H9 (cell line): Measurements from ENCODE around the gene TMEM175. TPM values are rescaled to one million over a fixed set of nuclear protein-coding genes. Genes with fewer than 3 reads are reported as not detected.

Experiments used
- DNase-seq: peaks from one replicate; pipeline ENCODE4 v3.0.0-alpha.2; 2017
- H2AFZ ChIP-seq: one replicate; pipeline ENCODE4 v1.6.1; 2013; ENCODE audit warnings: mild to moderate bottlenecking, low read length, control low read depth, moderate library complexity
- H2AK5ac ChIP-seq: 2 replicates; pipeline ENCODE4 v1.6.1; 2013; ENCODE audit warnings: low read length, control low read depth, mixed read lengths; ENCODE audit not compliant: insufficient read length
- H2BK120ac ChIP-seq: one replicate; pipeline ENCODE4 v1.6.1; 2013; ENCODE audit warnings: low read depth, mild to moderate bottlenecking, low read length, control low read depth, inconsistent platforms; ENCODE audit not compliant: poor library complexity, severe bottlenecking
- H2BK12ac ChIP-seq: 2 replicates; pipeline ENCODE4 v1.6.1; 2013; ENCODE audit warnings: low read length, control low read depth, mixed read lengths, low read depth; ENCODE audit not compliant: insufficient read length
- H2BK15ac ChIP-seq: 2 replicates; pipeline ENCODE4 v1.6.1; 2013; ENCODE audit warnings: low read depth, low read length, control low read depth
- H2BK20ac ChIP-seq: one replicate; pipeline ENCODE4 v1.6.1; 2013; ENCODE audit warnings: low read depth, mild to moderate bottlenecking, low read length, control low read depth, inconsistent platforms; ENCODE audit not compliant: poor library complexity, severe bottlenecking
- H2BK5ac ChIP-seq: 2 replicates; pipeline ENCODE4 v1.6.1; 2013; ENCODE audit warnings: low read length, control low read depth, mixed read lengths; ENCODE audit not compliant: insufficient read length
- H3K14ac ChIP-seq: 2 replicates; pipeline ENCODE4 v1.6.1; 2013; ENCODE audit warnings: low read length, control low read depth; ENCODE audit not compliant: insufficient read depth
- H3K18ac ChIP-seq: 2 replicates; pipeline ENCODE4 v1.6.1; 2013; ENCODE audit warnings: low read depth, mild to moderate bottlenecking, mixed read lengths, low read length, control low read depth; ENCODE audit not compliant: insufficient read length
- H3K23ac ChIP-seq: 2 replicates; pipeline ENCODE4 v1.6.1; 2013; ENCODE audit warnings: low read length, control low read depth, mixed read lengths, low read depth; ENCODE audit not compliant: insufficient read length
- H3K23me2 ChIP-seq: 2 replicates; pipeline ENCODE4 v1.6.1; 2013; ENCODE audit warnings: low read depth, mild to moderate bottlenecking, mixed read lengths, low read length, control low read depth; ENCODE audit not compliant: insufficient read length, poor library complexity, severe bottlenecking
- H3K27ac ChIP-seq: 2 replicates; pipeline ENCODE4 v1.5.1; 2013; ENCODE audit warnings: low read length, control low read depth, mixed read lengths, low read depth; ENCODE audit not compliant: insufficient read length
- H3K27me3 ChIP-seq: 2 replicates; pipeline ENCODE4 v1.6.1; 2013; ENCODE audit warnings: low read length, control low read depth, inconsistent platforms; ENCODE audit not compliant: insufficient read depth
- H3K4ac ChIP-seq: 2 replicates; pipeline ENCODE4 v1.6.1; 2013; ENCODE audit warnings: low read depth, mild to moderate bottlenecking, control low read depth, inconsistent platforms, low read length, moderate library complexity
- H3K4me1 ChIP-seq: 2 replicates; pipeline ENCODE4 v1.6.1; 2013; ENCODE audit warnings: low read length, control low read depth, inconsistent platforms; ENCODE audit not compliant: insufficient read depth
- H3K4me2 ChIP-seq: 2 replicates; pipeline ENCODE4 v1.6.1; 2013; ENCODE audit warnings: low read length, control low read depth, mixed read lengths; ENCODE audit not compliant: insufficient read length, insufficient read depth
- H3K56ac ChIP-seq: 2 replicates; pipeline ENCODE4 v1.6.1; 2013; ENCODE audit warnings: low read depth, mild to moderate bottlenecking, mixed read lengths, low read length, control low read depth; ENCODE audit not compliant: insufficient read length
- H3K79me1 ChIP-seq: 2 replicates; pipeline ENCODE4 v1.6.1; 2013; ENCODE audit warnings: low read depth, mild to moderate bottlenecking, moderate library complexity, low read length, control low read depth, inconsistent platforms; ENCODE audit not compliant: insufficient read depth, poor library complexity, severe bottlenecking
- H3K79me2 ChIP-seq: 2 replicates; pipeline ENCODE4 v1.6.1; 2013; ENCODE audit warnings: low read length, control low read depth, inconsistent platforms; ENCODE audit not compliant: insufficient read depth
- H3K9ac ChIP-seq: 2 replicates; pipeline ENCODE4 v1.6.1; 2013; ENCODE audit warnings: low read length, control low read depth, mixed read lengths; ENCODE audit not compliant: insufficient read length; ENCODE audit errors: extremely low read depth
- H3K9me3 ChIP-seq: one replicate; pipeline ENCODE4 v1.6.1; 2013; ENCODE audit warnings: low read depth, low read length, inconsistent platforms; ENCODE audit not compliant: control insufficient read depth
- H3T11ph ChIP-seq: one replicate; pipeline ENCODE4 v1.6.1; 2013; ENCODE audit warnings: mild to moderate bottlenecking, low read length, control low read depth, inconsistent platforms
- H4K20me1 ChIP-seq: one replicate; pipeline ENCODE4 v1.6.1; 2013; ENCODE audit not compliant: control insufficient read depth, insufficient read length, insufficient read depth
- H4K5ac ChIP-seq: 2 replicates; pipeline ENCODE4 v1.6.1; 2013; ENCODE audit warnings: low read depth, mild to moderate bottlenecking, mixed read lengths, low read length, control low read depth; ENCODE audit not compliant: insufficient read length
- H4K8ac ChIP-seq: replicated peaks from 2 replicates; pipeline ENCODE4 v1.6.1; 2013; ENCODE audit warnings: low read length, control low read depth, mixed read lengths, low read depth; ENCODE audit not compliant: insufficient read length
- H4K91ac ChIP-seq: 2 replicates; pipeline ENCODE4 v1.6.1; 2013; ENCODE audit warnings: low read depth, mild to moderate bottlenecking, moderate library complexity, mixed read lengths, low read length, control low read depth; ENCODE audit not compliant: insufficient read length
- H3K27ac Mint-ChIP-seq, 3 experiments: 2 replicates in 2 of 3; 3 replicates in 1 of 3; pipeline ENCODE4 v1.8.0; 2020 to 2021; ENCODE audit warnings: mixed read lengths in 3 of 3, mild to moderate bottlenecking in 1 of 3, moderate library complexity in 1 of 3
- H3K27me3 Mint-ChIP-seq: 2 replicates; pipeline ENCODE4 v1.8.0; 2021; ENCODE audit warnings: low read depth, mild to moderate bottlenecking, moderate library complexity, mixed read lengths
- H3K36me3 Mint-ChIP-seq, 3 experiments: 2 replicates in 2 of 3; 3 replicates in 1 of 3; pipeline ENCODE4 v1.8.0; 2020 to 2021; ENCODE audit warnings: low read depth in 3 of 3, mixed read lengths in 3 of 3; ENCODE audit not compliant: insufficient read depth in 1 of 3
- H3K4me1 Mint-ChIP-seq, 2 experiments: 2 replicates each; pipeline ENCODE4 v1.8.0; 2020; ENCODE audit warnings: mixed read lengths in 2 of 2
- H3K4me3 Mint-ChIP-seq, 2 experiments: 2 replicates in 1 of 2; 3 replicates in 1 of 2; pipeline ENCODE4 v1.8.0; 2020 to 2021; ENCODE audit warnings: mild to moderate bottlenecking in 2 of 2, mixed read lengths in 2 of 2, moderate library complexity in 1 of 2
- H3K9me3 Mint-ChIP-seq, 2 experiments: 2 replicates in 1 of 2; 3 replicates in 1 of 2; pipeline ENCODE4 v1.8.0; 2020; ENCODE audit warnings: mild to moderate bottlenecking in 2 of 2, mixed read lengths in 2 of 2, moderate library complexity in 1 of 2
- WGBS: extraction: QIAGEN DNeasy Blood & Tissue Kit; methylation state at CpG from one replicate; pipeline ENCODE4 v1.1.7; 2013; ENCODE audit warnings: missing lambda C conversion rate, low lambda C conversion rate, mixed read lengths; ENCODE audit not compliant: insufficient read length; ENCODE audit errors: extremely low coverage; 5-methylcytosine and 5-hydroxymethylcytosine counted together
- total RNA-seq: library from RNA; stranded (reverse); gene quantifications from 2 replicates; pipeline ENCODE4 v1.2.1, GENCODE V29; 2021
- TF ChIP-seq, protein P1 (sequence below): fragments of 200-600 bp; sonication (generic); conservative IDR thresholded peaks from 3 replicates; pipeline ENCODE4 v1.8.0; 2021; ENCODE audit warnings: antibody characterized with exemption, mild to moderate bottlenecking

The TMEM175 gene
- total RNA-seq, 1 experiment from 2014 or later: 6.4 TPM

DNA sequence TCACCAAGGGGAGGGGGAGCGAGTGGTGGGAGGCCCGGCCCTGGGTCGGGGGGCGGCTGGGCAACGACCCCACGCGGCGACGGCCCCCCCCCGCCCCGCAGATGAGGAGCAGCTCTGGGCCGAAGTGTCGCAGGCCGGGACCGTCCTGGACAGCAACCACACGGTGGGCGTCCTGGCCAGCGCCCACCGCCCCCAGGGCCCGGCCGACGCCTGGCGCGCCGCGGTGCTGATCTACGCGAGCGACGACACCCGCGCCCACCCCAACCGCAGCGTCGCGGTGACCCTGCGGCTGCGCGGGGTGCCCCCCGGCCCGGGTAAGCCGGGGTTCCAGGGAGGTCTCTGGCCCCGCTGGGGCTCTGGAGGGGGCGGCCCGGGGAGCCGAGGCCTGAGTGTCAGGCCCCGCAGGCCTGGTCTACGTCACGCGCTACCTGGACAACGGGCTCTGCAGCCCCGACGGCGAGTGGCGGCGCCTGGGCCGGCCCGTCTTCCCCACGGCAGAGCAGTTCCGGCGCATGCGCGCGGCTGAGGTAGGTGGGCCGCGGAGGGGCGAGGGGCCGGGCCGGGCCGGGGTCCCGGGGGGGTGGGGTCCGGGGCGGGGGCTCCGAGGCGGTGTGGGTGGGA is 70.5 kb downstream of the TMEM175 start:
- Histone ChIP-seq H3K23ac (no peak overlapping the region), H3K18ac (no peak overlapping the region), H2AFZ (no peak overlapping the region), H2BK12ac (no peak overlapping the region), H3K4ac (no peak overlapping the region), H3K14ac (no peak overlapping the region), H3K27me3 (peaks cover 35% of the 10 kb centered on the region; the same call in 1 of the 2 replicates), H2BK20ac (no peak overlapping the region), H3K9me3 (no peaks in the 10 kb centered on the region), H3K9ac (no peak overlapping the region), H4K91ac (no peak overlapping the region), H3T11ph (no peak overlapping the region), H3K4me1 (no peaks in the 10 kb centered on the region), H3K23me2 (peaks cover 8% of the 10 kb centered on the region), H3K4me2 (peak overlapping the region; percentile 56), H4K20me1 (no peaks in the 10 kb centered on the region), H2AK5ac (no peak overlapping the region), H2BK15ac (no peak overlapping the region), H4K5ac (no peak overlapping the region), H2BK5ac (no peak overlapping the region), H4K8ac (no peak overlapping the region), H3K27ac (no peak overlapping the region), H3K56ac (no peak overlapping the region), H2BK120ac (no peak overlapping the region), H3K79me2 (no peaks in the 10 kb centered on the region), H3K79me1 (no peaks in the 10 kb centered on the region)
- no peak for DNase-seq
- Mint-ChIP-seq H3K4me1 (peaks cover 2% of the 10 kb centered on the region in 2 experiments; a peak in 2 of 4 replicates), H3K27me3 (peaks cover 85% of the 10 kb centered on the region), H3K27ac (no peak overlapping the region), H3K36me3 (no peaks in the 10 kb centered on the region), H3K9me3 (peaks cover 5 to 13% of the 10 kb centered on the region in 2 experiments; a peak in 4 of 5 replicates), H3K4me3 (no peak overlapping the region; a peak in 1 of 5 replicates)
- TF ChIP-seq, protein P1, sequence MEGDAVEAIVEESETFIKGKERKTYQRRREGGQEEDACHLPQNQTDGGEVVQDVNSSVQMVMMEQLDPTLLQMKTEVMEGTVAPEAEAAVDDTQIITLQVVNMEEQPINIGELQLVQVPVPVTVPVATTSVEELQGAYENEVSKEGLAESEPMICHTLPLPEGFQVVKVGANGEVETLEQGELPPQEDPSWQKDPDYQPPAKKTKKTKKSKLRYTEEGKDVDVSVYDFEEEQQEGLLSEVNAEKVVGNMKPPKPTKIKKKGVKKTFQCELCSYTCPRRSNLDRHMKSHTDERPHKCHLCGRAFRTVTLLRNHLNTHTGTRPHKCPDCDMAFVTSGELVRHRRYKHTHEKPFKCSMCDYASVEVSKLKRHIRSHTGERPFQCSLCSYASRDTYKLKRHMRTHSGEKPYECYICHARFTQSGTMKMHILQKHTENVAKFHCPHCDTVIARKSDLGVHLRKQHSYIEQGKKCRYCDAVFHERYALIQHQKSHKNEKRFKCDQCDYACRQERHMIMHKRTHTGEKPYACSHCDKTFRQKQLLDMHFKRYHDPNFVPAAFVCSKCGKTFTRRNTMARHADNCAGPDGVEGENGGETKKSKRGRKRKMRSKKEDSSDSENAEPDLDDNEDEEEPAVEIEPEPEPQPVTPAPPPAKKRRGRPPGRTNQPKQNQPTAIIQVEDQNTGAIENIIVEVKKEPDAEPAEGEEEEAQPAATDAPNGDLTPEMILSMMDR: no peak
- no CpG with 5 or more reads among the region's 75 CpGs for WGBS
